Spleen (tissue), 11 donors: ENCODE measurements around the gene PXMP2. TPM values are rescaled to one million over a fixed set of nuclear protein-coding genes. Genes with fewer than 3 reads are reported as not detected.
A peak's percentile ranks its signal among the peaks of the same experiment; 100 is the strongest.

Experiments
- DNase-seq: peaks from one replicate; pipeline ENCODE4 v3.0.0-alpha.2; 2020
- H3K27ac ChIP-seq, 8 donors: fragments of 200-600 bp; sonication (generic) in 7 of 8; 1 replicate in 4 of 8; 2 replicates in 4 of 8; pipeline versions ENCODE4 v1.5.0 to v1.8.0; 2016 to 2021; ENCODE audit warnings: inconsistent platforms in 4 of 8, mild to moderate bottlenecking in 4 of 8, moderate library complexity in 1 of 8
- H3K27me3 ChIP-seq, 7 donors: fragments of 200-600 bp; sonication (generic) in 6 of 7; replicated peaks in 1 of 7; 1 replicate in 4 of 7; 2 replicates in 3 of 7; pipeline versions ENCODE4 v1.5.0 to v1.8.0; 2016 to 2021; ENCODE audit warnings: inconsistent platforms in 3 of 7, mild to moderate bottlenecking in 1 of 7
- H3K36me3 ChIP-seq, 6 donors: fragments of 200-600 bp; sonication (generic) in 5 of 6; 1 replicate in 4 of 6; 2 replicates in 2 of 6; pipeline versions ENCODE4 v1.5.0 to v1.8.0; 2016 to 2021; ENCODE audit warnings: inconsistent platforms in 2 of 6
- H3K4me1 ChIP-seq, 6 donors: fragments of 200-600 bp; sonication (generic) in 5 of 6; 1 replicate in 3 of 6; 2 replicates in 3 of 6; pipeline versions ENCODE4 v1.5.0 to v1.8.0; 2016 to 2021; ENCODE audit warnings: inconsistent platforms in 3 of 6
- H3K4me3 ChIP-seq, 8 donors: fragments of 200-600 bp; sonication (generic) in 7 of 8; 1 replicate in 4 of 8; 2 replicates in 4 of 8; pipeline versions ENCODE4 v1.5.0 to v1.8.0; 2016 to 2021; ENCODE audit warnings: inconsistent platforms in 4 of 8, mild to moderate bottlenecking in 4 of 8, moderate library complexity in 2 of 8
- H3K9me3 ChIP-seq, 8 donors: fragments of 200-600 bp; sonication (generic) in 7 of 8; 1 replicate in 4 of 8; 2 replicates in 4 of 8; pipeline versions ENCODE4 v1.5.0 to v1.8.0; 2016 to 2021; ENCODE audit warnings: inconsistent platforms in 4 of 8
- POLR2A ChIP-seq, 3 donors: fragments of 450-650 bp; IDR thresholded peaks; one replicate each; pipeline ENCODE4 v1.5.1; 2017; ENCODE audit warnings: antibody characterized with exemption in 3 of 3, mild to moderate bottlenecking in 1 of 3
- POLR2AphosphoS5 ChIP-seq, 3 donors: sonication (generic); formaldehyde crosslinking; IDR thresholded peaks; one replicate each; pipeline ENCODE4 v1.5.1; 2017; ENCODE audit warnings: antibody characterized with exemption in 3 of 3
- WGBS, 5 donors: extraction: QIAGEN DNeasy Blood & Tissue Kit in 3 of 5; methylation state at CpG; one replicate each; pipeline versions ENCODE4 v1.1.5 to v1.1.7; 2013 to 2018; 5-methylcytosine and 5-hydroxymethylcytosine counted together
- intact Hi-C: fragments of 100-400 bp; cut with DNase I; formaldehyde crosslinking; loops from one replicate; pipeline ENCODE4 v1.15.0; 2023; ENCODE audit warnings: low total_unique reads
- polyA plus RNA-seq, 3 donors: library from polyadenylated mRNA; stranded (reverse); fragments of 200-250 nt; gene quantifications; one replicate each; pipeline ENCODE4 v1.2.1, GENCODE V29; 2013
- total RNA-seq, 7 donors: library from RNA; depleted of rRNA in 3 of 7; stranded (reverse); fragments of >200 nt in 3 of 7; fragmentation: NEBNext Ultra II Directional in 4 of 7; extraction: Animal tissue kit (Norgen Biotek cat#: 25700) in 4 of 7; gene quantifications; one replicate each; pipeline versions ENCODE4 v1.1.0 to v1.2.1, GENCODE V29; 2016 to 2021
- TF ChIP-seq, protein P1 (sequence below), 11 experiments: fragments of 200-600 bp in 7 of 11; fragments of 450-650 bp in 4 of 11; sonication (generic) in 4 of 11; IDR thresholded peaks in 8 of 11; conservative IDR thresholded peaks in 3 of 11; 1 replicate in 7 of 11; 2 replicates in 4 of 11; pipeline versions ENCODE4 v1.4.0 to v1.8.0; 2016 to 2021; ENCODE audit warnings: antibody characterized with exemption in 11 of 11, inconsistent platforms in 4 of 11, mild to moderate bottlenecking in 1 of 11
- donor health status: healthy with polysubstance abuse.
- donor health status: DM: no; HTN: no; CAD: no; lungs with moderate emphysema.
- donor health status: DM: no; HTN: no; CAD: no.
- donor health status: Bipolar disorder and iron deficiency.
- donor health status: healthy.
- donor health status: DM: no; HTN: no; CAD: no.
- donor health status: DM: yes; HTN: yes; CAD: no.

Gene PXMP2
- total and polyA plus RNA-seq, 10 donors: 3.3 to 19.6 (median 9.7) TPM

DNA sequence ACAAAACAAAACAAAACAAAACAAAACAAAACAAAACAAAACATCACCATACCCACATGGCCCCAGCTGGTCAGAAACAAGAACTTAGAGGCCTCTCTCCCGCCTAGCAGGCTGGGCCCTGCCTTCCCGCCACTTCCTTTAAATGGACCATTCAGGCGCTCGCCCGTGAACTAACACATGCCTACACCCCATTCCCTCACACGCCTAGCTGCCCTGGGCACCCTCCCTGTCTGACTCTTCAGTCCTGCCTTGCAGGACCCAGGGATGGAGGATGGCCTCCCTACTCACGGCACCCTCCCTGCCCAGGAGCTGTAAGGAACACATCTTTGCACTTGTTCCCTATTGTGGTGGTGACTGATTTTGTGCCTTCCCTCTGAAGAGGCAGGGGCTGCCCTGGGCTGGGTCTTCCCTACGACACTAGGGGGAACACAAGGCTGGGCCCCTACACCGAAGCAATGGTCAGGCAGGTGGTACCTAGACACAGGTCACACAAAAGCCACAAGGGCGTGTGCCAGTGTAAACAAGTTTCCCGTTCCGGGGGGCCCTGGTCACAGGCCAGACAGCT lies 47.3 kb upstream of the PXMP2 start:
- TF ChIP-seq, protein P1, sequence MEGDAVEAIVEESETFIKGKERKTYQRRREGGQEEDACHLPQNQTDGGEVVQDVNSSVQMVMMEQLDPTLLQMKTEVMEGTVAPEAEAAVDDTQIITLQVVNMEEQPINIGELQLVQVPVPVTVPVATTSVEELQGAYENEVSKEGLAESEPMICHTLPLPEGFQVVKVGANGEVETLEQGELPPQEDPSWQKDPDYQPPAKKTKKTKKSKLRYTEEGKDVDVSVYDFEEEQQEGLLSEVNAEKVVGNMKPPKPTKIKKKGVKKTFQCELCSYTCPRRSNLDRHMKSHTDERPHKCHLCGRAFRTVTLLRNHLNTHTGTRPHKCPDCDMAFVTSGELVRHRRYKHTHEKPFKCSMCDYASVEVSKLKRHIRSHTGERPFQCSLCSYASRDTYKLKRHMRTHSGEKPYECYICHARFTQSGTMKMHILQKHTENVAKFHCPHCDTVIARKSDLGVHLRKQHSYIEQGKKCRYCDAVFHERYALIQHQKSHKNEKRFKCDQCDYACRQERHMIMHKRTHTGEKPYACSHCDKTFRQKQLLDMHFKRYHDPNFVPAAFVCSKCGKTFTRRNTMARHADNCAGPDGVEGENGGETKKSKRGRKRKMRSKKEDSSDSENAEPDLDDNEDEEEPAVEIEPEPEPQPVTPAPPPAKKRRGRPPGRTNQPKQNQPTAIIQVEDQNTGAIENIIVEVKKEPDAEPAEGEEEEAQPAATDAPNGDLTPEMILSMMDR (IDR thresholded peaks at IDR 0.05 in 8 of 11, conservative IDR thresholded peaks at IDR 0.05 in 3 of 11): no peak
- TF ChIP-seq POLR2AphosphoS5 (IDR thresholded peaks at IDR 0.05) (no peak), POLR2A (IDR thresholded peaks at IDR 0.05) (no peak)
- intact Hi-C loops: no loop called here
- 79 to 90% (median 88%) methylated on average over 9 to 12 of the region's 12 CpGs for WGBS, 5 donors
- Histone ChIP-seq H3K4me1 (peaks cover 0 to 5% (median 0%) of the 10 kb centered on the region in 6 donors), H3K27ac (no peak overlapping the region), H3K36me3 (peaks cover 0 to 96% (median 74%) of the 10 kb centered on the region in 6 donors), H3K27me3 (no peaks in the 10 kb centered on the region), H3K4me3 (no peak overlapping the region), H3K9me3 (no peaks in the 10 kb centered on the region)
- DNase-seq: peak; percentile 63

DNA sequence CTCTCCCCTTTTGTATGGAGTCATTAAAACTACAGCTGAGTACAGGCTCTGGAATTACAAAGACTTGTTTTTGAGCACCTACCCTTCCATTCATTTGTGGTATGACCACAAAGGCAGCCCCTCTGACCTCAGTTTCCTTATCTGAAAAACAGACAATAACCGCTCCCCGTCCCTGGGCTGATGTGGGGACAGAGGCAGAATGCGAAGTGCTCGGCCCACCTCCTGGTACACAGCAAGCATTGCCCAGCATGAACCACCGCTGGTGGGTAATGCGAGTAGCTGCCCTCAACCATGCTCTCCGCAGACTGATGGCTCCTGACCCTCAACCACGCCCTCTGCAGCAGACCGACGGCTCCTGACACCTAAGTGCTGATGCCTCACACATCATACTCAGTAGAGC lies 46.5 kb upstream of the PXMP2 start:
- Histone ChIP-seq H3K36me3 (peaks cover 0 to 96% (median 65%) of the 10 kb centered on the region in 6 donors), H3K4me1 (peaks cover 0 to 5% (median 0%) of the 10 kb centered on the region in 6 donors), H3K27ac (no peak overlapping the region), H3K9me3 (no peaks in the 10 kb centered on the region), H3K27me3 (no peaks in the 10 kb centered on the region), H3K4me3 (no peak overlapping the region)
- no peak for DNase-seq
- WGBS, 5 donors: 71 to 91% (median 84%) methylated on average over 4 to 10 of the region's 10 CpGs
- TF ChIP-seq POLR2AphosphoS5 (IDR thresholded peaks at IDR 0.05) (no peak), POLR2A (IDR thresholded peaks at IDR 0.05) (no peak)
- TF ChIP-seq, protein P1 (IDR thresholded peaks at IDR 0.05 in 8 of 11, conservative IDR thresholded peaks at IDR 0.05 in 3 of 11): no peak
- intact Hi-C loops: no loop called here

DNA sequence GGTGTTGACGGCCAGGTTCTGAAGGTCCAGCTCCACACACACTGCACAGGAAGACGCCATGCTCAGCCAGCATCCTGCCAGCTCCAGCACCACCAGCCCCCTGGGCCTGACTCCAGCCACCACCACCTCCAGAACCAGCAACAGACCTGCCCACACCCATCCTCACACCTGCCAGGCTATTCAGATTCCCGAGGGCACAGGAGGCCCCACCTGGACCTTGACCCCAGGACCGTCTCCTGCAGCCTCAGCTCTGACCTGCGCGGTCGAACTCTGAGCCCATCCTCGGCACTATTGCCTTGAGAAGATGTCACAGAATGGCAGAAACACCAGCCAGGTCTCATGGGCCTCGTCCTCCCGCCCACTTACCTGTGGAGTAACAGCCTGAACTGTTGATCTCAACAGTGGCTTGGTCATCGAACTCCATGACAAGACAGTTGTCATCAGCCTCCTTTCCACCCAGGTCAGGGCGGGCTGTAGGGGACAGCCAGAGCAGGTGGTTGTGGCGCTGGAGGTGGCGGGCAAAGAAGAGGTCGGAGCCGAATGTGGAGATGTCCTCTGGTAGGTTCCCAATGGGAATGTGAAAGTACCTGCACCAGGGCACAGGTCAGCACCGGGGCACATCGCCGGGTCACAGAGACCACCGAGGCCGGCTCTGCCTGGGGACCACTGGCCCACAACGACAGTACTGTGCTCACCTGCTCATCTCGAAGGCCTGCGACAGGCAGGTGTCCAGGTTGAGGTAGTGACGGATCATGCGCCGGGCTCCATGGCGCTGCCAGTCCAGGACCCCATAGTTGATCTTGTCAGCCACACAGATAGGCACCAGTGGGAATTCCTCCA lies 45.4 kb upstream of the PXMP2 start:
- H3K27ac ChIP-seq: no peak overlapping the region
- intact Hi-C loops: no loop called here
- 94 to 97% (median 95%) methylated on average over 24 to 28 of the region's 28 CpGs for WGBS, 5 donors
- H3K4me1 ChIP-seq: peaks cover 0 to 5% (median 0%) of the 10 kb centered on the region in 6 donors
- no peaks in the 10 kb centered on the region for H3K27me3 ChIP-seq
- no peak overlapping the region for H3K4me3 ChIP-seq
- peak; percentile 41 for DNase-seq
- peaks cover 0 to 96% (median 59%) of the 10 kb centered on the region in 6 donors for H3K36me3 ChIP-seq
- TF ChIP-seq POLR2AphosphoS5 (IDR thresholded peaks at IDR 0.05) (no peak), POLR2A (IDR thresholded peaks at IDR 0.05) (no peak)
- TF ChIP-seq, protein P1 (IDR thresholded peaks at IDR 0.05 in 8 of 11, conservative IDR thresholded peaks at IDR 0.05 in 3 of 11): no peak
- H3K9me3 ChIP-seq: no peaks in the 10 kb centered on the region
